GM23338 (cell line): ENCODE data around the gene UHRF1. TPM values are rescaled to one million over a fixed set of nuclear protein-coding genes. Genes with fewer than 3 reads are reported as not detected.

Experiments
- ATAC-seq: fragments of 200-7000 bp; cut with Tn5 transposase; 3 replicates; pipeline ENCODE4 v1.9.1; 2020
- DNase-seq: peaks from one replicate; pipeline ENCODE4 v3.0.0-alpha.2; 2015; ENCODE audit warnings: low spot score
- H2AFZ ChIP-seq: fragments of 200-600 bp; sonication (generic); 2 replicates; pipeline ENCODE4 v1.8.0; 2016; ENCODE audit warnings: antibody characterized with exemption, mild to moderate bottlenecking, moderate library complexity
- H3F3A ChIP-seq: fragments of 200-600 bp; sonication (generic); replicated peaks from 2 replicates; pipeline ENCODE4 v1.8.0; 2017; ENCODE audit warnings: antibody characterized with exemption, mixed run types, low read depth
- H3K27ac ChIP-seq: fragments of 200-600 bp; sonication (generic); 2 replicates; pipeline ENCODE4 v1.6.1; 2016; ENCODE audit warnings: low read depth
- H3K27me3 ChIP-seq: fragments of 200-600 bp; sonication (generic); 2 replicates; pipeline ENCODE4 v1.8.0; 2016; ENCODE audit warnings: mild to moderate bottlenecking, mixed run types, moderate library complexity; ENCODE audit not compliant: insufficient read depth
- H3K36me3 ChIP-seq: fragments of 200-600 bp; sonication (generic); 2 replicates; pipeline ENCODE4 v1.8.0; 2016; ENCODE audit warnings: mild to moderate bottlenecking; ENCODE audit not compliant: insufficient read depth
- H3K4me1 ChIP-seq: fragments of 200-600 bp; sonication (generic); 2 replicates; pipeline ENCODE4 v1.8.0; 2016; ENCODE audit warnings: mild to moderate bottlenecking, moderate library complexity; ENCODE audit not compliant: insufficient read depth
- H3K4me2 ChIP-seq: fragments of 200-600 bp; sonication (generic); 2 replicates; pipeline ENCODE4 v1.7.1; 2017; ENCODE audit warnings: mixed run types
- H3K4me3 ChIP-seq: fragments of 200-600 bp; sonication (generic); 2 replicates; pipeline ENCODE4 v1.6.1; 2016; ENCODE audit warnings: mixed run types
- H3K79me2 ChIP-seq: fragments of 200-600 bp; sonication (generic); replicated peaks from 2 replicates; pipeline ENCODE4 v1.8.0; 2017; ENCODE audit warnings: mild to moderate bottlenecking; ENCODE audit not compliant: insufficient read depth
- H3K9me2 ChIP-seq: fragments of 200-600 bp; sonication (generic); 2 replicates; pipeline ENCODE4 v1.8.0; 2017; ENCODE audit not compliant: insufficient read depth
- H4K20me1 ChIP-seq: fragments of 200-600 bp; sonication (generic); replicated peaks from 2 replicates; pipeline ENCODE4 v1.8.0; 2017; ENCODE audit warnings: mild to moderate bottlenecking; ENCODE audit not compliant: insufficient read depth
- H3K27ac Mint-ChIP-seq: 2 replicates; pipeline ENCODE4 v1.8.0; 2020; ENCODE audit warnings: inconsistent platforms, mild to moderate bottlenecking, moderate library complexity, mixed read lengths
- H3K27me3 Mint-ChIP-seq: 3 replicates; pipeline ENCODE4 v1.8.0; 2022; ENCODE audit warnings: low read depth, mild to moderate bottlenecking, moderate library complexity, mixed read lengths, inconsistent platforms; ENCODE audit not compliant: insufficient read depth, poor library complexity
- H3K36me3 Mint-ChIP-seq: 3 replicates; pipeline ENCODE4 v1.8.0; 2021; ENCODE audit warnings: low read depth, mild to moderate bottlenecking, inconsistent platforms, moderate library complexity, mixed read lengths
- H3K4me1 Mint-ChIP-seq: 3 replicates; pipeline ENCODE4 v1.8.0; 2020; ENCODE audit warnings: mild to moderate bottlenecking, inconsistent platforms, mixed read lengths
- H3K4me3 Mint-ChIP-seq: 3 replicates; pipeline ENCODE4 v1.8.0; 2021; ENCODE audit warnings: moderate library complexity, mild to moderate bottlenecking, inconsistent platforms, mixed read lengths
- H3K9me3 Mint-ChIP-seq: 3 replicates; pipeline ENCODE4 v1.8.0; 2020; ENCODE audit warnings: moderate library complexity, mild to moderate bottlenecking, inconsistent platforms, mixed read lengths
- CREB1 ChIP-seq: fragments of 250-450 bp; sonication (Bioruptor Pico); IDR thresholded peaks from 2 replicates; pipeline ENCODE4 v1.5.0; 2020; ENCODE audit warnings: low read depth, mild to moderate bottlenecking, moderate library complexity
- EZH2phosphoT487 ChIP-seq: fragments of 200-600 bp; sonication (generic); IDR thresholded peaks from one replicate; pipeline ENCODE4 v1.8.1; 2018; ENCODE audit warnings: antibody characterized with exemption; ENCODE audit not compliant: unreplicated experiment
- JUNB ChIP-seq: IDR thresholded peaks from one replicate; pipeline ENCODE4 v1.6.1; 2016; ENCODE audit warnings: antibody characterized with exemption; ENCODE audit not compliant: unreplicated experiment
- NANOG ChIP-seq: IDR thresholded peaks from 2 replicates; pipeline ENCODE4 v1.6.1; 2016; ENCODE audit warnings: antibody characterized with exemption, borderline replicate concordance
- POLR2AphosphoS5 ChIP-seq: IDR thresholded peaks from 2 replicates; pipeline ENCODE4 v1.6.1; 2016; ENCODE audit warnings: antibody characterized with exemption, low read depth
- REST ChIP-seq: IDR thresholded peaks from one replicate; pipeline ENCODE4 v1.6.1; 2018; ENCODE audit warnings: antibody characterized with exemption; ENCODE audit not compliant: unreplicated experiment
- STAT1 ChIP-seq: IDR thresholded peaks from one replicate; pipeline ENCODE4 v1.6.1; 2016; ENCODE audit warnings: antibody characterized with exemption; ENCODE audit not compliant: unreplicated experiment
- ZNF114 ChIP-seq: fragments of 250-450 bp; sonication (Bioruptor Pico); IDR thresholded peaks from 2 replicates; pipeline ENCODE4 v1.5.0; 2020; ENCODE audit warnings: mild to moderate bottlenecking, moderate library complexity
- ZNF331 ChIP-seq: fragments of 250-450 bp; sonication (Bioruptor Pico); IDR thresholded peaks from 2 replicates; pipeline ENCODE4 v1.5.0; 2020; ENCODE audit warnings: low read depth, mild to moderate bottlenecking, moderate library complexity
- ZNF462 ChIP-seq: fragments of 250-450 bp; sonication (Bioruptor Pico); IDR thresholded peaks from 2 replicates; pipeline ENCODE4 v1.5.0; 2020; ENCODE audit warnings: mild to moderate bottlenecking, moderate library complexity
- polyA plus RNA-seq: library from polyadenylated mRNA; unstranded; fragments of >200 nt; fragmentation: Nextera tagmentation; extraction: Ambion mirVana; gene quantifications from 2 replicates; pipeline ENCODE4 v1.2.1, GENCODE V29; 2016
- total RNA-seq: library from RNA; depleted of rRNA; stranded (reverse); fragments of >200 nt; shearing (Covaris generic); gene quantifications from 2 replicates; pipeline ENCODE4 v1.2.3, GENCODE V29; 2014

Gene UHRF1
- total and polyA plus RNA-seq, 2 experiments from 2014 or later, result 20.3 to 45.7 TPM

- Histone ChIP-seq H3K79me2 (peaks cover 73% of the 10 kb centered on the region), H3K27me3 (no peaks in the 10 kb centered on the region), H3K4me1 (peaks cover 14% of the 10 kb centered on the region), H3F3A (peaks cover 15% of the 10 kb centered on the region), H2AFZ (no peak overlapping the region), H3K36me3 (0 out of 2 replicates have a peak, but pooled peaks cover 6% of the 10 kb centered on the region), H3K4me3 (no peak overlapping the region), H4K20me1 (peaks cover 35% of the 10 kb centered on the region), H3K4me2 (no peak overlapping the region), H3K27ac (no peak overlapping the region), H3K9me2 (no peaks in the 10 kb centered on the region)
- TF ChIP-seq EZH2phosphoT487 (no peak), ZNF114 (no peak), NANOG (no peak)
- Mint-ChIP-seq H3K27me3 (peaks cover 13% of the 10 kb centered on the region), H3K36me3 (peaks cover 58% of the 10 kb centered on the region), H3K9me3 (no peaks in the 10 kb centered on the region), H3K4me1 (peaks cover 21% of the 10 kb centered on the region), H3K4me3 (no peak overlapping the region), H3K27ac (peak overlapping the region; percentile 36; the same call in 1 of the 2 replicates)
- DNase-seq, result no peak
- 0 out of 3 replicates have a peak, but pooled peaks have one; percentile 8 for ATAC-seq
These were observed 5.6 kb downstream of the UHRF1 start for GRCh38 chr19:4914736-4915501.

GRCh38 chr19:4916292-4917082, 7.2 kb downstream of the UHRF1 start:
- H4K20me1 ChIP-seq, result peaks cover 35% of the 10 kb centered on the region
- H2AFZ ChIP-seq, result no peak overlapping the region
- H3K9me2 ChIP-seq, result no peaks in the 10 kb centered on the region
- peaks cover 69% of the 10 kb centered on the region for H3K36me3 Mint-ChIP-seq
- H3F3A ChIP-seq, result peaks cover 5% of the 10 kb centered on the region
- DNase-seq (no peak), ATAC-seq (no peak)
- peaks cover 11% of the 10 kb centered on the region for H3K4me1 Mint-ChIP-seq
- no peak overlapping the region for H3K27ac ChIP-seq
- H3K27me3 ChIP-seq, result no peaks in the 10 kb centered on the region
- H3K4me3 ChIP-seq, result no peak overlapping the region
- peaks cover 6% of the 10 kb centered on the region; the same call in 1 of the 2 replicates for H3K36me3 ChIP-seq
- H3K4me3 Mint-ChIP-seq, result no peak overlapping the region
- H3K79me2 ChIP-seq, result peaks cover 82% of the 10 kb centered on the region
- peaks cover 14% of the 10 kb centered on the region for H3K27me3 Mint-ChIP-seq
- H3K4me2 ChIP-seq, result no peak overlapping the region
- H3K4me1 ChIP-seq, result peaks cover 2% of the 10 kb centered on the region
- no peak overlapping the region for H3K27ac Mint-ChIP-seq
- H3K9me3 Mint-ChIP-seq, result no peaks in the 10 kb centered on the region
- TF ChIP-seq STAT1 (no peak), CREB1 (CRISPR knock-in tag) (no peak), EZH2phosphoT487 (no peak), ZNF331 (CRISPR knock-in tag) (no peak), NANOG (no peak), REST (no peak), ZNF114 (no peak), ZNF462 (CRISPR knock-in tag) (no peak), POLR2AphosphoS5 (no peak), JUNB (no peak)
